Liver (tissue), 9 donors: Measurements from ENCODE around the gene PLPP3. TPM values are rescaled to one million over a fixed set of nuclear protein-coding genes. Genes with fewer than 3 reads are reported as not detected.
A peak's percentile ranks its signal among the peaks of the same experiment; 100 is the strongest.

Source experiments
- DNase-seq: peaks from one replicate; pipeline ENCODE4 v3.0.0-alpha.2; 2017; ENCODE audit warnings: low spot score
- H3K27ac ChIP-seq, 2 donors: one replicate each; pipeline ENCODE4 v1.7.0; 2013; ENCODE audit warnings: inconsistent platforms in 2 of 2, low read length in 2 of 2, control low read depth in 1 of 2, low read depth in 1 of 2, mild to moderate bottlenecking in 1 of 2
- H3K27me3 ChIP-seq, 4 donors: one replicate each; pipeline versions ENCODE4 v1.6.1 to v1.7.0; 2013; ENCODE audit warnings: low read length in 3 of 4, inconsistent platforms in 1 of 4, mild to moderate bottlenecking in 1 of 4, moderate library complexity in 1 of 4; ENCODE audit not compliant: control insufficient read depth in 4 of 4, insufficient read depth in 4 of 4
- H3K36me3 ChIP-seq, 4 donors: one replicate each; pipeline versions ENCODE4 v1.6.1 to v1.7.0; 2013; ENCODE audit warnings: low read length in 3 of 4, mild to moderate bottlenecking in 3 of 4, low read depth in 1 of 4, moderate library complexity in 1 of 4; ENCODE audit not compliant: control insufficient read depth in 4 of 4, insufficient read depth in 3 of 4
- H3K4me1 ChIP-seq, 4 donors: one replicate each; pipeline versions ENCODE4 v1.6.1 to v1.7.0; 2013; ENCODE audit warnings: low read length in 3 of 4, mild to moderate bottlenecking in 3 of 4, moderate library complexity in 1 of 4; ENCODE audit not compliant: control insufficient read depth in 4 of 4, insufficient read depth in 4 of 4
- H3K4me3 ChIP-seq, 3 donors: one replicate each; pipeline versions ENCODE4 v1.6.1 to v1.7.0; 2013; ENCODE audit warnings: low read length in 3 of 3, control low read depth in 1 of 3, low read depth in 1 of 3, mild to moderate bottlenecking in 1 of 3
- H3K9ac ChIP-seq, 2 donors: one replicate each; pipeline ENCODE4 v1.7.0; 2013; ENCODE audit warnings: low read length in 2 of 2, mild to moderate bottlenecking in 2 of 2, moderate library complexity in 2 of 2, control low read depth in 1 of 2, low read depth in 1 of 2
- H3K9me3 ChIP-seq, 4 donors: one replicate each; pipeline versions ENCODE4 v1.6.1 to v1.7.0; 2013; ENCODE audit warnings: low read length in 3 of 4; ENCODE audit not compliant: control insufficient read depth in 4 of 4
- EGR1 ChIP-seq, 2 donors: IDR thresholded peaks; 2 replicates each; pipeline ENCODE4 v1.6.1; 2016 to 2018; ENCODE audit warnings: antibody characterized with exemption in 2 of 2, low read depth in 2 of 2
- FOXA1 ChIP-seq: IDR thresholded peaks from 2 replicates; pipeline ENCODE4 v1.6.1; 2016; ENCODE audit warnings: antibody characterized with exemption
- FOXA2 ChIP-seq: IDR thresholded peaks from 2 replicates; pipeline ENCODE4 v1.6.1; 2016; ENCODE audit warnings: antibody characterized with exemption
- GABPA ChIP-seq, 2 donors: IDR thresholded peaks in 1 of 2; conservative IDR thresholded peaks in 1 of 2; 2 replicates each; pipeline ENCODE4 v1.6.1; 2016; ENCODE audit warnings: antibody characterized with exemption in 2 of 2, mild to moderate bottlenecking in 1 of 2, moderate library complexity in 1 of 2
- HNF4A ChIP-seq, 2 donors: conservative IDR thresholded peaks; 2 replicates each; pipeline ENCODE4 v1.6.1; 2016; ENCODE audit warnings: antibody characterized with exemption in 2 of 2, mild to moderate bottlenecking in 2 of 2
- NR2F2 ChIP-seq: IDR thresholded peaks from 2 replicates; pipeline ENCODE4 v1.6.1; 2016; ENCODE audit warnings: antibody characterized with exemption
- RXRA ChIP-seq, 2 donors: IDR thresholded peaks; 2 replicates each; pipeline ENCODE4 v1.6.1; 2017 to 2018; ENCODE audit warnings: antibody characterized with exemption in 2 of 2, mild to moderate bottlenecking in 1 of 2
- SP1 ChIP-seq: IDR thresholded peaks from 2 replicates; pipeline ENCODE4 v1.6.1; 2018; ENCODE audit warnings: antibody characterized with exemption, mild to moderate bottlenecking
- TAF1 ChIP-seq: conservative IDR thresholded peaks from 2 replicates; pipeline ENCODE4 v1.6.1; 2016; ENCODE audit warnings: antibody characterized with exemption, mild to moderate bottlenecking
- YY1 ChIP-seq: IDR thresholded peaks from 2 replicates; pipeline ENCODE4 v1.6.1; 2016; ENCODE audit warnings: antibody characterized with exemption, mild to moderate bottlenecking
- WGBS: extraction: QIAGEN DNeasy Blood & Tissue Kit; methylation state at CpG from one replicate; pipeline ENCODE4 v1.1.7; 2013; 5-methylcytosine and 5-hydroxymethylcytosine counted together
- polyA plus RNA-seq, 2 donors: library from polyadenylated mRNA; stranded (reverse) in 1 of 2; unstranded in 1 of 2; fragments of 200-250 nt in 1 of 2; fragments of >200 nt in 1 of 2; fragmentation: Nextera tagmentation in 1 of 2; extraction: Ambion mirVana in 1 of 2; gene quantifications; one replicate each; pipeline versions ENCODE4 v1.2.1 to v1.2.3, GENCODE V29; 2013 to 2015
- total RNA-seq, 2 donors: library from RNA; depleted of rRNA; stranded (reverse); fragments of >200 nt; gene quantifications; one replicate each; pipeline ENCODE4 v1.2.3, GENCODE V29; 2014
- TF ChIP-seq, protein P1 (sequence below): fragments of 150-350 bp; IDR thresholded peaks from 2 replicates; pipeline ENCODE4 v1.5.1; 2017; ENCODE audit warnings: improper control_type of control experiment, low read depth, low read length; ENCODE audit not compliant: missing input control
- TF ChIP-seq, protein P2 (sequence below): IDR thresholded peaks from 2 replicates; pipeline ENCODE4 v1.6.1; 2016; ENCODE audit warnings: antibody characterized with exemption
- TF ChIP-seq, protein P3 (sequence below): IDR thresholded peaks from 2 replicates; pipeline ENCODE4 v1.6.1; 2016; ENCODE audit warnings: antibody characterized with exemption
- TF ChIP-seq, protein P4 (sequence below): IDR thresholded peaks from 2 replicates; pipeline ENCODE4 v1.6.1; 2016; ENCODE audit warnings: antibody characterized with exemption
- donor health status: healthy.
- donor health status: healthy.
- donor health status: healthy.
- donor health status: healthy.
- donor health status: healthy.

The PLPP3 gene
- total and polyA plus RNA-seq, 4 donors, result 46.1 to 91.2 (median 67.6) TPM

DNA sequence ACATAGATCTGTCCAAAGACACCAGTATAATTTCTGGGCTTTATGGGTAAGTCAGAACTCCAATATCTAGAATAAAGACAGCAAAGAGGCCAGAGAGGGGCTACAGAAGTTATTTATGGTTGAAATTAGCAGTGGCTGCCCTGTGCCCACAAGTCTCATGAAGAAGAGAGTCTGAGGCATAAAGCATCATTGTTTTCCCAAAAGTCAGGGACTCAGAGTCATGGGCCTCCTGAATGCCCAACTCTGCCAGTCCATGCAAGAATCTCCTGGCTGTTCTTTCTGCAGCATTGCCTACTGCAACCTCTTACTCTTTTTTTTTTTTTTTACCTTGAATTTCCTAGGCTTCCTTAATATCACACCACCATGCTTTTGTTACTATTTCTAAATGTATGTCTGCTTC is 49.6 kb downstream of the PLPP3 start:
- Histone ChIP-seq H3K27me3 (no peaks in the 10 kb centered on the region), H3K36me3 (peaks cover 0 to 56% (median 25%) of the 10 kb centered on the region in 4 donors), H3K4me3 (no peak overlapping the region), H3K4me1 (peaks cover 2 to 54% (median 25%) of the 10 kb centered on the region in 4 donors), H3K9me3 (no peaks in the 10 kb centered on the region), H3K9ac (no peak overlapping the region), H3K27ac (no peak overlapping the region)
- TF ChIP-seq HNF4A (conservative IDR thresholded peaks at IDR 0.05) (no peak), TAF1 (no peak), YY1 (no peak), RXRA (IDR thresholded peaks at IDR 0.05) (no peak), EGR1 (IDR thresholded peaks at IDR 0.05; ENCODE audit: low read depth in 2 of 2) (no peak), GABPA (IDR thresholded peaks at IDR 0.05 in 1 of 2, conservative IDR thresholded peaks at IDR 0.05 in 1 of 2) (no peak), FOXA2 (no peak), NR2F2 (no peak)
- TF ChIP-seq, protein P1, sequence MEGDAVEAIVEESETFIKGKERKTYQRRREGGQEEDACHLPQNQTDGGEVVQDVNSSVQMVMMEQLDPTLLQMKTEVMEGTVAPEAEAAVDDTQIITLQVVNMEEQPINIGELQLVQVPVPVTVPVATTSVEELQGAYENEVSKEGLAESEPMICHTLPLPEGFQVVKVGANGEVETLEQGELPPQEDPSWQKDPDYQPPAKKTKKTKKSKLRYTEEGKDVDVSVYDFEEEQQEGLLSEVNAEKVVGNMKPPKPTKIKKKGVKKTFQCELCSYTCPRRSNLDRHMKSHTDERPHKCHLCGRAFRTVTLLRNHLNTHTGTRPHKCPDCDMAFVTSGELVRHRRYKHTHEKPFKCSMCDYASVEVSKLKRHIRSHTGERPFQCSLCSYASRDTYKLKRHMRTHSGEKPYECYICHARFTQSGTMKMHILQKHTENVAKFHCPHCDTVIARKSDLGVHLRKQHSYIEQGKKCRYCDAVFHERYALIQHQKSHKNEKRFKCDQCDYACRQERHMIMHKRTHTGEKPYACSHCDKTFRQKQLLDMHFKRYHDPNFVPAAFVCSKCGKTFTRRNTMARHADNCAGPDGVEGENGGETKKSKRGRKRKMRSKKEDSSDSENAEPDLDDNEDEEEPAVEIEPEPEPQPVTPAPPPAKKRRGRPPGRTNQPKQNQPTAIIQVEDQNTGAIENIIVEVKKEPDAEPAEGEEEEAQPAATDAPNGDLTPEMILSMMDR, result no peak
- no peak for DNase-seq

DNA sequence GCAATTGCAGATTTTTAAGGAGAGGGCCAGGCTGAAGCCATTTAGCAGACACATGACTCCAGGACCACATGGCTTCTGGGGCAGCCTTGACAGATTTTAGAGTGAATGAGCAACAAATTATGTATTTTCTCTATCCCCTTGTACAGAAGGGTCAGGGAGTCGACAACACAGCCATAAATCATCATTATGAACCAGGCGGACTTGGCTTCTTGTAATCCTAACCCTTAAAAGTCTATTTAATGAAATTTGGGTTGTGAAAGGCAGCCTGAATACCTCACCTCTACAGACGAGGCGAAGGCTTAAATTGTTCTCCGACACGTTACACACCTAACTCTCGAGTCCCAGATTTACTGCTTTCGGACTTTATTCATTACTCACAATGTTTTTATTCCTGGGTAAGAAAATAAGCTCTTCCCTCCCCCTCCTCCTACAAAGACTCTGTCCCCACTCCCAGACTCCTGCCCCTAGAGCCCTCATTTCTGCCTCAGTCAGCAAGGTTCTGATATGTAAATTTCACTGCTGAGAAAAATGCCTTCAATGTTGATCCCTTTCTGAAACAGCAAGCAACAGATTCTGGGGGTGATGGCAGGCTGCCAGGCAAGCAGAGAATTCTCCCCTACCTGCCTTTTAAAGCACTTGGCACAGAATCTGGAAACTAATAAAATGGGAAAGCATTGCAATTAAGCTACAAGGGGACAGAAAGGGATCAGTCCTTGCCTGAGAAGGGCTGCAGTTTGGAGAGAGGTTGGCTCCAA is 51.6 kb downstream of the PLPP3 start:
- no peaks in the 10 kb centered on the region for H3K9me3 ChIP-seq
- 76% methylated on average over 8 of the region's 8 CpGs for WGBS
- H3K36me3 ChIP-seq, result peaks cover 3 to 56% (median 31%) of the 10 kb centered on the region in 4 donors
- H3K27me3 ChIP-seq, result no peaks in the 10 kb centered on the region
- H3K4me3 ChIP-seq, result no peak overlapping the region
- no peak overlapping the region for H3K9ac ChIP-seq
- peak overlapping the region; percentile 2 to 6 for H3K27ac ChIP-seq
- peaks cover 0 to 46% (median 10%) of the 10 kb centered on the region in 4 donors for H3K4me1 ChIP-seq
- no peak for DNase-seq
- TF ChIP-seq NR2F2, result peak; percentile 33
- TF ChIP-seq, protein P2, sequence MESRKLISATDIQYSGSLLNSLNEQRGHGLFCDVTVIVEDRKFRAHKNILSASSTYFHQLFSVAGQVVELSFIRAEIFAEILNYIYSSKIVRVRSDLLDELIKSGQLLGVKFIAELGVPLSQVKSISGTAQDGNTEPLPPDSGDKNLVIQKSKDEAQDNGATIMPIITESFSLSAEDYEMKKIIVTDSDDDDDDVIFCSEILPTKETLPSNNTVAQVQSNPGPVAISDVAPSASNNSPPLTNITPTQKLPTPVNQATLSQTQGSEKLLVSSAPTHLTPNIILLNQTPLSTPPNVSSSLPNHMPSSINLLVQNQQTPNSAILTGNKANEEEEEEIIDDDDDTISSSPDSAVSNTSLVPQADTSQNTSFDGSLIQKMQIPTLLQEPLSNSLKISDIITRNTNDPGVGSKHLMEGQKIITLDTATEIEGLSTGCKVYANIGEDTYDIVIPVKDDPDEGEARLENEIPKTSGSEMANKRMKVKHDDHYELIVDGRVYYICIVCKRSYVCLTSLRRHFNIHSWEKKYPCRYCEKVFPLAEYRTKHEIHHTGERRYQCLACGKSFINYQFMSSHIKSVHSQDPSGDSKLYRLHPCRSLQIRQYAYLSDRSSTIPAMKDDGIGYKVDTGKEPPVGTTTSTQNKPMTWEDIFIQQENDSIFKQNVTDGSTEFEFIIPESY, result no peak
- TF ChIP-seq, protein P1, result no peak
- no peak for TF ChIP-seq RXRA (IDR thresholded peaks at IDR 0.05)
- TF ChIP-seq SP1, result no peak
- TF ChIP-seq, protein P3, sequence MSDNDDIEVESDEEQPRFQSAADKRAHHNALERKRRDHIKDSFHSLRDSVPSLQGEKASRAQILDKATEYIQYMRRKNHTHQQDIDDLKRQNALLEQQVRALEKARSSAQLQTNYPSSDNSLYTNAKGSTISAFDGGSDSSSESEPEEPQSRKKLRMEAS, result no peak
- no peak for TF ChIP-seq TAF1
- TF ChIP-seq, protein P4, sequence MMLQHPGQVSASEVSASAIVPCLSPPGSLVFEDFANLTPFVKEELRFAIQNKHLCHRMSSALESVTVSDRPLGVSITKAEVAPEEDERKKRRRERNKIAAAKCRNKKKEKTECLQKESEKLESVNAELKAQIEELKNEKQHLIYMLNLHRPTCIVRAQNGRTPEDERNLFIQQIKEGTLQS, result no peak
- no peak for TF ChIP-seq FOXA1
